ENCODE results near the gene RSBN1L.

The RSBN1L gene

DNA sequence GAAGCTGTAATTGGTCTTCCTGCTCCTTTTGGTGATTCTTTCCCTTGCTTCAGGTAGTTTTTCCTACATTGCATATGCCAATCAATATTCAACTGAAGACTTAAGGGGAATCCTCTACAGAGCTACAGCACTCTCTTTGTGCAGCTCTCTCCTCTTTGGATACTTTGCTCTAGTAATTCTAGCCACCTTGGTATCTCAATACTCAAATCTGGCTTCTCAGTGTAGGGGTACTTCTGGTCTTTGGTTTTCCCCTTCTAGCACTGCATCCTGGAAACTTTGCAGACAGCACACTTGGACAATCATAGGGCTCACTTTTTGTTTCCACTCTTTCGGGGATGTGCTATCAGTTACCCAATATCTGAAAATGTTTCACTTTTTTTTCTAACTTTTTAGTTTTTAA, 112.3 kb downstream of the RSBN1L start:
- Histone ChIP-seq H3K27me3 (ENCODE audit: control insufficient read depth in 3 of 3, insufficient read depth in 3 of 3, low read depth in 1 of 3, low read length in 3 of 3) (no peaks in the 10 kb centered on the region), H3K14ac (ENCODE audit: low read length) (no peak overlapping the region), H3K9ac (ENCODE audit: low read depth, low read length, poor library complexity) (no peak overlapping the region), H2AFZ (ENCODE audit: low read length) (no peak overlapping the region), H3K9me3 (replicated peaks in 1 of 2; ENCODE audit: control insufficient read depth in 2 of 2, insufficient read depth in 1 of 2, low read depth in 1 of 2, low read length in 2 of 2) (peaks cover 0 to 38% of the 10 kb centered on the region in 2 donors), H4K91ac (ENCODE audit: low read depth, low read length, poor library complexity) (no peak overlapping the region), H3K27ac (replicated peaks; ENCODE audit: low read length) (no peak overlapping the region), H3K4me3 (ENCODE audit: low read length in 2 of 2) (no peak overlapping the region), H2BK15ac (ENCODE audit: low read length) (no peak overlapping the region), H2BK12ac (ENCODE audit: low read length) (no peak overlapping the region), H2BK120ac (ENCODE audit: low read depth, low read length) (no peak overlapping the region), H3K4me1 (ENCODE audit: control insufficient read depth in 2 of 2, insufficient read depth in 1 of 2, low read depth in 1 of 2, low read length in 2 of 2) (no peaks in the 10 kb centered on the region), H3K18ac (ENCODE audit: low read length) (no peak overlapping the region), H3K36me3 (replicated peaks in 1 of 2; ENCODE audit: control insufficient read depth in 2 of 2, insufficient read depth in 2 of 2, low read length in 2 of 2) (no peaks in the 10 kb centered on the region), H3K4ac (ENCODE audit: low read length) (no peak overlapping the region), H3K23ac (ENCODE audit: low read depth, low read length, poor library complexity) (no peak overlapping the region), H3K79me1 (ENCODE audit: low read depth, low read length) (peaks cover 5% of the 10 kb centered on the region), H2AK5ac (ENCODE audit: low read depth, low read length) (no peak overlapping the region), H3K4me2 (ENCODE audit: insufficient read depth, low read length, poor library complexity, severe bottlenecking) (no peak overlapping the region), H4K8ac (ENCODE audit: low read depth, low read length) (no peak overlapping the region), H2BK5ac (ENCODE audit: low read length) (no peak overlapping the region)
- no CpG with 5 or more reads among the region's 1 CpG for WGBS, 2 donors (ENCODE audit: extremely low coverage in 2 of 2, insufficient read length in 2 of 2, insufficient replicate concordance in 1 of 2)
- no peak for DNase-seq (ENCODE audit: low spot score)

DNA sequence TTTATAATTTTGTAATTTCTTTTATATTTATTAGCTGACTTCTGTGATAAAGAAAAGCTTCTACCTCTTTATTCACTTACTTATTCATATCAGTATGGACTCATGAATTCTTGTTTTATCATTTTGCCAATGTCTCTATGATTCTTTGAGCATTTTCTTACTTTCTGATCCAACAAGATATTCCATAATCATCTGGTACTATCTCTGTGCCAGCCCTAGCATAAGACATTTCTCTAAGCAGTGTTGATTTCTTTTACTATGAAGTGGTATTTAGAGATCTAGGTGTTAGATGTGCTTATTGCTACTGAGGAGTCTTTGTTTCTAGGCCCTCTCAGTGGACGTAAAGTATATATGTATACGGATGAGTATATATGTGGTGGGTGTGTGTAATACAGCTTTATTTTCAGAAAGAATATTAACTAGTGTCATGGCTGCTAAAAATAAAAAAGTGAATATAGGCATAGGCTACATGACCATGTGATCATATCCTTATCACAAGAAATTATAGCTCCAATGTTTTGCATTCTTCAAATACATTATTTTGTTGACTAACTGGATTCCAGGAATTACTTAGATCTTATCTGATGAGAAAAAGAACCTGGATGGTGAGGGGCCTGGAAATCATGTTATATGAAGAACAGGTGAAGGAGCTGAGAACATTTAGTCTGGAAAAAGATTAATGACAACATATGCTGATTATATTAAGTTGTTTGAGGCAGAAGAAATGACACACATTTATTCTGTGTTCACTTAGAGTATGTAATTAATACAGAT, 115.4 kb downstream of the RSBN1L start:
- Histone ChIP-seq H3K27ac (replicated peaks; ENCODE audit: low read length) (no peak overlapping the region), H3K4ac (ENCODE audit: low read length) (no peak overlapping the region), H3K4me1 (ENCODE audit: control insufficient read depth in 2 of 2, insufficient read depth in 1 of 2, low read depth in 1 of 2, low read length in 2 of 2) (no peaks in the 10 kb centered on the region), H3K4me2 (ENCODE audit: insufficient read depth, low read length, poor library complexity, severe bottlenecking) (no peak overlapping the region), H4K91ac (ENCODE audit: low read depth, low read length, poor library complexity) (no peak overlapping the region), H3K18ac (ENCODE audit: low read length) (no peak overlapping the region), H2BK12ac (ENCODE audit: low read length) (no peak overlapping the region), H3K14ac (ENCODE audit: low read length) (no peak overlapping the region), H2AFZ (ENCODE audit: low read length) (no peak overlapping the region), H2BK5ac (ENCODE audit: low read length) (no peak overlapping the region), H3K27me3 (ENCODE audit: control insufficient read depth in 3 of 3, insufficient read depth in 3 of 3, low read depth in 1 of 3, low read length in 3 of 3) (no peaks in the 10 kb centered on the region), H3K36me3 (replicated peaks in 1 of 2; ENCODE audit: control insufficient read depth in 2 of 2, insufficient read depth in 2 of 2, low read length in 2 of 2) (peaks cover 0 to 9% of the 10 kb centered on the region in 2 donors), H2AK5ac (ENCODE audit: low read depth, low read length) (no peak overlapping the region), H3K79me1 (ENCODE audit: low read depth, low read length) (peaks cover 3% of the 10 kb centered on the region), H2BK120ac (ENCODE audit: low read depth, low read length) (no peak overlapping the region), H3K4me3 (ENCODE audit: low read length in 2 of 2) (no peak overlapping the region), H4K8ac (ENCODE audit: low read depth, low read length) (no peak overlapping the region), H3K9me3 (replicated peaks in 1 of 2; ENCODE audit: control insufficient read depth in 2 of 2, insufficient read depth in 1 of 2, low read depth in 1 of 2, low read length in 2 of 2) (peaks cover 0 to 25% of the 10 kb centered on the region in 2 donors), H3K23ac (ENCODE audit: low read depth, low read length, poor library complexity) (no peak overlapping the region), H2BK15ac (ENCODE audit: low read length) (no peak overlapping the region), H3K9ac (ENCODE audit: low read depth, low read length, poor library complexity) (no peak overlapping the region)
- WGBS, 2 donors (ENCODE audit: extremely low coverage in 2 of 2, insufficient read length in 2 of 2, insufficient replicate concordance in 1 of 2): 100% methylated on average over 1 of the region's 2 CpGs; no CpG with 5 or more reads in 1 of the 2 donors
- DNase-seq (ENCODE audit: low spot score): no peak

DNA sequence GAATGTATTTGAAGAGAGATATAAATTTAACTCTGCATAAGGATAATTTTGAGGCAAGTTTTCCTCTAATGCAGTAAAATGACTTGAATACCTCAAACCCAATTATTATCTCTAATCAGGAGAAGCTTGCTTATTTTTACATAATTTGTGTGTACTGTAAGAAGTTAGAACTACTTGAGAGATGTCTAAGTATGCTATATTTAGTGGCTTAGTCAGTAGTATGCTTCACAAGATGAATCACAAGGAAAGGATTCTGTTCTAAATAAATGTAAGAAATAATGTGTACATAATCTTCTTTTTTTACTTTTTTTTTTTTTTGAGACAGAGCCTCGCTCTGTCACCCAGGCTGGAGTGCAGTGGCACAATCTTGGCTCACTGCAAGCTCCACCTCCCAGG, 116.0 kb downstream of the RSBN1L start:
- Histone ChIP-seq H3K18ac (ENCODE audit: low read length) (no peak overlapping the region), H3K4me3 (ENCODE audit: low read length in 2 of 2) (no peak overlapping the region), H2BK5ac (ENCODE audit: low read length) (no peak overlapping the region), H3K9me3 (replicated peaks in 1 of 2; ENCODE audit: control insufficient read depth in 2 of 2, insufficient read depth in 1 of 2, low read depth in 1 of 2, low read length in 2 of 2) (peaks cover 0 to 19% of the 10 kb centered on the region in 2 donors), H3K4ac (ENCODE audit: low read length) (no peak overlapping the region), H3K4me2 (ENCODE audit: insufficient read depth, low read length, poor library complexity, severe bottlenecking) (no peak overlapping the region), H2BK12ac (ENCODE audit: low read length) (no peak overlapping the region), H4K91ac (ENCODE audit: low read depth, low read length, poor library complexity) (no peak overlapping the region), H3K4me1 (ENCODE audit: control insufficient read depth in 2 of 2, insufficient read depth in 1 of 2, low read depth in 1 of 2, low read length in 2 of 2) (no peaks in the 10 kb centered on the region), H2BK120ac (ENCODE audit: low read depth, low read length) (no peak overlapping the region), H3K23ac (ENCODE audit: low read depth, low read length, poor library complexity) (no peak overlapping the region), H4K8ac (ENCODE audit: low read depth, low read length) (no peak overlapping the region), H3K36me3 (replicated peaks in 1 of 2; ENCODE audit: control insufficient read depth in 2 of 2, insufficient read depth in 2 of 2, low read length in 2 of 2) (peaks cover 0 to 14% of the 10 kb centered on the region in 2 donors), H3K79me1 (ENCODE audit: low read depth, low read length) (peaks cover 3% of the 10 kb centered on the region), H3K27me3 (ENCODE audit: control insufficient read depth in 3 of 3, insufficient read depth in 3 of 3, low read depth in 1 of 3, low read length in 3 of 3) (no peaks in the 10 kb centered on the region), H3K27ac (replicated peaks; ENCODE audit: low read length) (no peak overlapping the region), H2BK15ac (ENCODE audit: low read length) (no peak overlapping the region), H2AFZ (ENCODE audit: low read length) (no peak overlapping the region), H3K14ac (ENCODE audit: low read length) (no peak overlapping the region), H2AK5ac (ENCODE audit: low read depth, low read length) (no peak overlapping the region), H3K9ac (ENCODE audit: low read depth, low read length, poor library complexity) (no peak overlapping the region)
- no CpG with 5 or more reads among the region's 1 CpG for WGBS, 2 donors (ENCODE audit: extremely low coverage in 2 of 2, insufficient read length in 2 of 2, insufficient replicate concordance in 1 of 2)
- no peak for DNase-seq (ENCODE audit: low spot score)

DNA sequence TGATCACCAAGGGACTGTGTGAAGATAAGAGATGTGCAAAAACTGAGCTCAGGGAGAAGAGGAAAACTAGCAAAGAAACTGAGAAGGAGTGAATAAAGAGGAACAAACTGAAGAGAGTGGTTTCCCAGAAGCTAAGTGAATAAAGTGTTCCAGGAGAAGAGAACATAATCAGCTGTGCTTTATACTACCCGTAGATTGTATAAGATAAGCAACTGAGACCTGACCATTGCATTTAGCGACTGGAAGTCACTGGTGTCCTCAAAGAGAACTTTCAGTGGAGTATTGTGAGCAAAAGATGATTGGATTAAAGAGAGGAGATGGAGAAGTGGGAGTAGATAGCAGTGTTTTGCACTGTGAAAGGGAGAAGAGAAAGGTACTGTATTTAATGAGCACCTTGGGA, 116.9 kb downstream of the RSBN1L start:
- H3K9ac ChIP-seq (ENCODE audit: low read depth, low read length, poor library complexity): no peak overlapping the region
- H4K91ac ChIP-seq (ENCODE audit: low read depth, low read length, poor library complexity): no peak overlapping the region
- no peak for DNase-seq (ENCODE audit: low spot score)
- H2AFZ ChIP-seq (ENCODE audit: low read length): no peak overlapping the region
- no peak overlapping the region for H3K23ac ChIP-seq (ENCODE audit: low read depth, low read length, poor library complexity)
- peaks cover 0 to 17% of the 10 kb centered on the region in 2 donors for H3K9me3 ChIP-seq (replicated peaks in 1 of 2; ENCODE audit: control insufficient read depth in 2 of 2, insufficient read depth in 1 of 2, low read depth in 1 of 2, low read length in 2 of 2)
- WGBS, 2 donors (ENCODE audit: extremely low coverage in 2 of 2, insufficient read length in 2 of 2, insufficient replicate concordance in 1 of 2): no CpG with 5 or more reads among the region's 2 CpGs
- no peak overlapping the region for H2BK12ac ChIP-seq (ENCODE audit: low read length)
- peaks cover 0 to 17% of the 10 kb centered on the region in 2 donors for H3K36me3 ChIP-seq (replicated peaks in 1 of 2; ENCODE audit: control insufficient read depth in 2 of 2, insufficient read depth in 2 of 2, low read length in 2 of 2)
- no peak overlapping the region for H2BK15ac ChIP-seq (ENCODE audit: low read length)
- no peak overlapping the region for H3K4me3 ChIP-seq (ENCODE audit: low read length in 2 of 2)
- no peaks in the 10 kb centered on the region for H3K4me1 ChIP-seq (ENCODE audit: control insufficient read depth in 2 of 2, insufficient read depth in 1 of 2, low read depth in 1 of 2, low read length in 2 of 2)
- no peak overlapping the region for H2BK120ac ChIP-seq (ENCODE audit: low read depth, low read length)
- no peak overlapping the region for H2AK5ac ChIP-seq (ENCODE audit: low read depth, low read length)
- peaks cover 3% of the 10 kb centered on the region for H3K79me1 ChIP-seq (ENCODE audit: low read depth, low read length)
- no peak overlapping the region for H3K4ac ChIP-seq (ENCODE audit: low read length)
- H2BK5ac ChIP-seq (ENCODE audit: low read length): no peak overlapping the region
- H3K27me3 ChIP-seq (ENCODE audit: control insufficient read depth in 3 of 3, insufficient read depth in 3 of 3, low read depth in 1 of 3, low read length in 3 of 3): no peaks in the 10 kb centered on the region
- no peak overlapping the region for H3K4me2 ChIP-seq (ENCODE audit: insufficient read depth, low read length, poor library complexity, severe bottlenecking)
- no peak overlapping the region for H3K18ac ChIP-seq (ENCODE audit: low read length)
- H3K27ac ChIP-seq (replicated peaks; ENCODE audit: low read length): no peak overlapping the region
- no peak overlapping the region for H4K8ac ChIP-seq (ENCODE audit: low read depth, low read length)
- no peak overlapping the region for H3K14ac ChIP-seq (ENCODE audit: low read length)

All from neuronal stem cell (in vitro differentiated cells).